Uterus (tissue), 4 donors: ENCODE measurements around the gene NHSL1. TPM values are rescaled to one million over a fixed set of nuclear protein-coding genes. Genes with fewer than 3 reads are reported as not detected.

Experiments used
- DNase-seq, 2 donors: peaks; one replicate each; pipeline ENCODE4 v3.0.0-alpha.2; 2019 to 2020
- H3K27ac ChIP-seq, 2 donors: fragments of 200-600 bp; sonication (generic); 1 replicate in 1 of 2; 2 replicates in 1 of 2; pipeline ENCODE4 v1.5.1; 2016 to 2018
- H3K27me3 ChIP-seq, 2 donors: fragments of 200-600 bp; sonication (generic); one replicate each; pipeline ENCODE4 v1.5.1; 2018 to 2019; ENCODE audit warnings: control low read depth in 1 of 2
- H3K36me3 ChIP-seq, 2 donors: fragments of 200-600 bp; sonication (generic); one replicate each; pipeline ENCODE4 v1.5.1; 2019; ENCODE audit warnings: control low read depth in 1 of 2
- H3K4me1 ChIP-seq, 2 donors: fragments of 200-600 bp; sonication (generic); one replicate each; pipeline ENCODE4 v1.5.1; 2018 to 2019; ENCODE audit warnings: control low read depth in 1 of 2
- H3K4me3 ChIP-seq, 2 donors: fragments of 200-600 bp; sonication (generic); 1 replicate in 1 of 2; 2 replicates in 1 of 2; pipeline ENCODE4 v1.5.1; 2018 to 2019; ENCODE audit warnings: mild to moderate bottlenecking in 1 of 2
- H3K9me3 ChIP-seq, 2 donors: fragments of 200-600 bp; sonication (generic); one replicate each; pipeline ENCODE4 v1.5.1; 2019; ENCODE audit warnings: control low read depth in 1 of 2
- POLR2A ChIP-seq, 2 donors: fragments of 450-650 bp; IDR thresholded peaks; one replicate each; pipeline ENCODE4 v1.6.1; 2016; ENCODE audit warnings: antibody characterized with exemption in 2 of 2, mild to moderate bottlenecking in 1 of 2, moderate library complexity in 1 of 2
- intact Hi-C: fragments of 100-400 bp; cut with DNase I; formaldehyde crosslinking; loops from one replicate; pipeline ENCODE4 v1.15.1; 2023; ENCODE audit warnings: low total_unique reads
- total RNA-seq, 4 donors: library from RNA; depleted of rRNA in 3 of 4; stranded (reverse); fragments of >200 nt in 3 of 4; gene quantifications; one replicate each; pipeline versions ENCODE4 v1.1.0 to v1.2.4, GENCODE V29; 2014 to 2023
- TF ChIP-seq, protein P1 (sequence below), 4 experiments: fragments of 200-600 bp in 2 of 4; fragments of 450-650 bp in 2 of 4; sonication (generic) in 2 of 4; IDR thresholded peaks; one replicate each; pipeline ENCODE4 v1.5.1; 2016 to 2019; ENCODE audit warnings: antibody characterized with exemption in 4 of 4, mild to moderate bottlenecking in 2 of 4, moderate library complexity in 1 of 4
- donor health status: DM: yes; HTN: yes; CAD: no.

NHSL1 gene
- total RNA-seq, 4 donors from 2014 or later: 2.8 to 30.9 (median 7.9) TPM

DNA sequence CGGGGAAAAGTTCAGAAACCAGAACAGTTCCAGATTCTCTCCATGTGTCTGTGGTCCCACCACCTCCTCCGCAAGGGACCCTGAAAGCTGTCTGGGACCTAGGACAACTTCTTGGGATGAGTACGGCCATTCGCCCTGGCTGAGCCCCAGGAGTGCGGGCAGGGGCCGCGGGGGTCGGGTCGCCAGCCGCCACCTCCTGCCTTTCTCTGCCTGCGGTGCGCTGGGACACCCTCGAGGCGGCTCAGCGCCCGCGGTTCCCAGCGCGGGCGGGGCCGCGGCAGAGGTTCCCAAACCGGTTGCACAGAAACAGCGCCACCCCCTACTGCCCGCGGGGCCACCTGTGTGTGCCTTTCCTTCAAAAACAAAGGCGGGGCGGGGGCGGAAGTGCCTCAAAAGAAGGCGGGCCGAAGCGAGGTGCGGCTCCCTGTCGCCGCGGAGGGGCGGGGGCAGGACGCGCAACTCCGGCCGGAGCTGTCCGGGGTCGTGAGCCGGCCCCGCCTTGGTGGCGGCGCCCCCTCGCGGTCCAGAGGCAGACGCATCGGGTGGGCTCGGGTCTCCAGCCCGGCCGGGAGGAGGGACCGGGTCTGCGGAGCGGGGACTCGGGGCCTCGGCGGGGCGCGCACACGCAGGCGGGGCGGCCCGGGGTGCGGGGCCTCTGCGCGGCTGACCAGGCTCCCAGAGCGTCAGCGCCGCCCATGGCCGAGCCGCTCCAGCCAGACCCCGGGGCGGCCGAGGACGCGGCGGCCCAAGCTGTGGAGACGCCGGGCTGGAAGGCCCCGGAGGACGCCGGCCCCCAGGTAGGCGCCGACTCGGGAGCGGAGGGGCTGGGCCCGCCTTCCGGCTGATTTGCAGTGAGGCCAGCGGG lies 95.3 kb downstream of the NHSL1 start, which contains the start of gene HEBP2:
Gene HEBP2 (plus strand): TSS at position 423 of the 865 bp plus-strand sequence. CDS start 273 bp downstream, at position 696.
- no peaks in the 10 kb centered on the region for H3K27me3 ChIP-seq
- peak within 1 kb of the TSS; percentile 71 to 84 for H3K4me3 ChIP-seq
- intact Hi-C loops: no loop called here
- no peaks in the 10 kb centered on the region for H3K9me3 ChIP-seq
- H3K4me1 ChIP-seq: no peaks in the 10 kb centered on the region
- peak; percentile 92 to 95 for DNase-seq
- TF ChIP-seq POLR2A (IDR thresholded peaks at IDR 0.05): peak; percentile 85 to 87
- TF ChIP-seq, protein P1, sequence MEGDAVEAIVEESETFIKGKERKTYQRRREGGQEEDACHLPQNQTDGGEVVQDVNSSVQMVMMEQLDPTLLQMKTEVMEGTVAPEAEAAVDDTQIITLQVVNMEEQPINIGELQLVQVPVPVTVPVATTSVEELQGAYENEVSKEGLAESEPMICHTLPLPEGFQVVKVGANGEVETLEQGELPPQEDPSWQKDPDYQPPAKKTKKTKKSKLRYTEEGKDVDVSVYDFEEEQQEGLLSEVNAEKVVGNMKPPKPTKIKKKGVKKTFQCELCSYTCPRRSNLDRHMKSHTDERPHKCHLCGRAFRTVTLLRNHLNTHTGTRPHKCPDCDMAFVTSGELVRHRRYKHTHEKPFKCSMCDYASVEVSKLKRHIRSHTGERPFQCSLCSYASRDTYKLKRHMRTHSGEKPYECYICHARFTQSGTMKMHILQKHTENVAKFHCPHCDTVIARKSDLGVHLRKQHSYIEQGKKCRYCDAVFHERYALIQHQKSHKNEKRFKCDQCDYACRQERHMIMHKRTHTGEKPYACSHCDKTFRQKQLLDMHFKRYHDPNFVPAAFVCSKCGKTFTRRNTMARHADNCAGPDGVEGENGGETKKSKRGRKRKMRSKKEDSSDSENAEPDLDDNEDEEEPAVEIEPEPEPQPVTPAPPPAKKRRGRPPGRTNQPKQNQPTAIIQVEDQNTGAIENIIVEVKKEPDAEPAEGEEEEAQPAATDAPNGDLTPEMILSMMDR (IDR thresholded peaks at IDR 0.05): peak; percentile 46 to 77 (median 68)
- peak within 1 kb of the TSS; percentile 97 to 98 for H3K27ac ChIP-seq
- H3K36me3 ChIP-seq: no peaks in the 10 kb centered on the region

DNA sequence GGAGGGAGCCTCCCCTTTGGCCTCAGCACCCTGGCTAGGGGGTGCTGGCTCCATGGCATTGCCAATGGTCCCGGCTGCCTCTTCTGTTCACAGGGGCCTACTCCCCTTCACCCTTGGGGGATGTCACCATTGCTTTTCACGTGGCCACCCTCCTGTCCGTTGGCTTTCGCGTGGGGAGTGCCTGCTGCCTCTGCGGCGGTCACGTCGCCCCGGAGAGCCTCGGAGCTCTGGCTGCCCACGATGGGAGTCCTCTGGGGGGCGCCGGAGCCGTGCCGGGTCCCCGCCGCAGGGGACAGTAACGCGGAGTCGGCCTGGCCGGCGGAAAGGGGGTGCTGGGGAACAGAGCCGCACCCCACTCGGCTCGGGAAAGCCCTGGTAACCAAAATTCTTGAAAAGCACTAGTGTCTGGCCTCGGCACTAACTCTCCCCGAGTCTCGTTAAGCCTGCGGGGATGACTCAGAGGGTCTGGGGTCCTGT lies 95.9 kb downstream of the NHSL1 start:
- Histone ChIP-seq H3K27me3 (no peaks in the 10 kb centered on the region), H3K9me3 (no peaks in the 10 kb centered on the region), H3K36me3 (no peaks in the 10 kb centered on the region), H3K4me1 (no peaks in the 10 kb centered on the region), H3K27ac (peak overlapping the region; percentile 97 to 98), H3K4me3 (peak overlapping the region; percentile 71 to 84)
- peak; percentile 30 to 42 for DNase-seq
- intact Hi-C loops: no loop called here
- TF ChIP-seq, protein P1 (IDR thresholded peaks at IDR 0.05): peak in 2 of 4 experiments; percentile 11 to 31
- TF ChIP-seq POLR2A (IDR thresholded peaks at IDR 0.05): no peak

DNA sequence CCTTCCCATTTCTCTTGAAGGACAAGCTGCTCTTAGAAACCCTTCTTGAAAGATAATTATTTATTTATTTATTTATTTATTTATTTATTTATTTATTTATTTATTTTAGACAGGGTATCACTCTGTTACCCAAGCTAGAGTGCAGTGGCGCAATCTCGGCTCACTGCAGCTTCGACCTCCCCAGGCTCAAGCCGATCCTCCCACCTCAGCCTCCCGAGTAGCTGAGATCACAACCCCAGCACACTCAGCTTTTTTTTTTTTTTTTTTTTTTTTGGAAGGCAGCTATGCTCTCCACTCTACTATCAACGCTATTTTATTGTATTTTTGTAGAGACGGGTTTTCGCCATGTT lies 96.5 kb downstream of the NHSL1 start:
- intact Hi-C loops: no loop called here
- Histone ChIP-seq H3K4me1 (no peaks in the 10 kb centered on the region), H3K27me3 (no peaks in the 10 kb centered on the region), H3K4me3 (peak overlapping the region in 1 of 2 donors; percentile 84), H3K36me3 (no peaks in the 10 kb centered on the region), H3K27ac (peak overlapping the region; percentile 97 to 98), H3K9me3 (no peaks in the 10 kb centered on the region)
- no peak for DNase-seq
- no peak for TF ChIP-seq POLR2A (IDR thresholded peaks at IDR 0.05)
- TF ChIP-seq, protein P1 (IDR thresholded peaks at IDR 0.05): no peak

DNA sequence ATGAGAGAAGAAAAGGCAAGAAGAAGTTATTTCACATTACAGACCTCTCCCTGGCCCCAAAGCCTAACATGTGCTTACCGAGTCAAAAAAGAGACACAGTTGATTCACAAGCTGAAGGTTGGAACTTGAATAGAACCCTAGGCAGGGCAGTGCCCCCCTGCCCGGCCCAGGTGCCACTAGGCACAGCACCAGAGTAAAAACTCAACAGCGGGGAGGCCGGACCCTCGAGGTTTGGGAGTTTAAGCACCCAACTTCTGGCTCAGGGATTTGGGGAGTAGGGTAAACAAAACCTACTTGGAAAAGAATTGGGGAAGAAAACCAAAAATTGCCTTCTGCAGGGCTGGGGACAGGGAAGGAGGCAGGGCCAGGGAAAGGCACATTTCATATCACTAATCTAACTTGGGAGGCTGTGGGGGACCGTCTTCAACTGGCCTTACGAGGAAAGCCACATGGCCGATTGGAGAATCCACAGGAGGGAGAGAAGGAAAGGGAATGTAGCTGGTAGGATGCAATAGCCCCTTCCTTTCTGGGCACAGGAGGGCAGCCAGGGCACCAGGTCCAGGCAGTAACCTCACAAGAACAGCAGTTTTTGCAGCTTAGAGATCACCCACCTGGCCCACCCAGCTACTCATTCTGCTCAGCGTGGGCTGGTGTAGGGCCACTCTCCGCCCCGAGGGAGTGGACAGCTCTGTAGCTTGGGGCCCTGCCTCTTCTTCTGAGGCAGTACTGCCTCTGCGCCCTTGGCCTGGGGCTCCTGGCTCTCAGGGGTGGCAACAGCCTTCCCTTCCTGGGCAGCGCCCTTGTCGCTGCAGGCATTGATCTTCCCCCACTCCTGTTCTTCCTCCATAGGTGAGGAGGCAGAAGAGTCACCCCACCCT lies 97.1 kb downstream of the NHSL1 start:
- no peak overlapping the region for H3K27ac ChIP-seq
- TF ChIP-seq, protein P1 (IDR thresholded peaks at IDR 0.05): no peak
- TF ChIP-seq POLR2A (IDR thresholded peaks at IDR 0.05): no peak
- H3K4me1 ChIP-seq: no peaks in the 10 kb centered on the region
- no peaks in the 10 kb centered on the region for H3K27me3 ChIP-seq
- intact Hi-C loops: no loop called here
- no peaks in the 10 kb centered on the region for H3K36me3 ChIP-seq
- no peaks in the 10 kb centered on the region for H3K9me3 ChIP-seq
- no peak overlapping the region for H3K4me3 ChIP-seq
- no peak for DNase-seq
